ENCODE data around the gene SUPT7L.

The SUPT7L gene

GRCh38 chr2:27709960-27710575, 46.7 kb upstream of the SUPT7L start:
- TF ChIP-seq CTCF (IDR thresholded peaks at IDR 0.05; ENCODE audit: insufficient read depth, low read length, poor library complexity, severe bottlenecking) = no peak
- Histone ChIP-seq H3K4me3 (replicated peaks; ENCODE audit: low read depth, low read length) (no peak overlapping the region), H3K36me3 (ENCODE audit: control insufficient read depth, insufficient read depth, low read length) (no peaks in the 10 kb centered on the region), H3K27me3 (replicated peaks; ENCODE audit: control insufficient read depth, insufficient read depth, low read length) (no peaks in the 10 kb centered on the region)
- DNase-seq (ENCODE audit: extremely low read depth, insufficient read length) = no peak

GRCh38 chr2:27709326-27709725, 45.9 kb upstream of the SUPT7L start:
- DNase-seq (ENCODE audit: extremely low read depth, insufficient read length) = no peak
- no peaks in the 10 kb centered on the region for H3K27me3 ChIP-seq (replicated peaks; ENCODE audit: control insufficient read depth, insufficient read depth, low read length)
- no peaks in the 10 kb centered on the region for H3K36me3 ChIP-seq (ENCODE audit: control insufficient read depth, insufficient read depth, low read length)
- no peak overlapping the region for H3K4me3 ChIP-seq (replicated peaks; ENCODE audit: low read depth, low read length)
- no peak for TF ChIP-seq CTCF (IDR thresholded peaks at IDR 0.05; ENCODE audit: insufficient read depth, low read length, poor library complexity, severe bottlenecking)

GRCh38 chr2:27708666-27709065, 45.3 kb upstream of the SUPT7L start:
- no peaks in the 10 kb centered on the region for H3K27me3 ChIP-seq (replicated peaks; ENCODE audit: control insufficient read depth, insufficient read depth, low read length)
- TF ChIP-seq CTCF (IDR thresholded peaks at IDR 0.05; ENCODE audit: insufficient read depth, low read length, poor library complexity, severe bottlenecking) = no peak
- H3K36me3 ChIP-seq (ENCODE audit: control insufficient read depth, insufficient read depth, low read length) = no peaks in the 10 kb centered on the region
- H3K4me3 ChIP-seq (replicated peaks; ENCODE audit: low read depth, low read length) = no peak overlapping the region
- DNase-seq (ENCODE audit: extremely low read depth, insufficient read length) = no peak

- Histone ChIP-seq H3K27me3 (replicated peaks; ENCODE audit: control insufficient read depth, insufficient read depth, low read length) (no peaks in the 10 kb centered on the region), H3K4me3 (replicated peaks; ENCODE audit: low read depth, low read length) (no peak overlapping the region), H3K36me3 (ENCODE audit: control insufficient read depth, insufficient read depth, low read length) (no peaks in the 10 kb centered on the region)
- no peak for DNase-seq (ENCODE audit: extremely low read depth, insufficient read length)
- no peak for TF ChIP-seq CTCF (IDR thresholded peaks at IDR 0.05; ENCODE audit: insufficient read depth, low read length, poor library complexity, severe bottlenecking)
Measured at GRCh38 chr2:27708257-27708654, 44.8 kb upstream of the SUPT7L start.

GRCh38 chr2:27707462-27708256, 44.2 kb upstream of the SUPT7L start:
- Histone ChIP-seq H3K27me3 (replicated peaks; ENCODE audit: control insufficient read depth, insufficient read depth, low read length) (no peaks in the 10 kb centered on the region), H3K36me3 (ENCODE audit: control insufficient read depth, insufficient read depth, low read length) (no peaks in the 10 kb centered on the region), H3K4me3 (replicated peaks; ENCODE audit: low read depth, low read length) (no peak overlapping the region)
- no peak for DNase-seq (ENCODE audit: extremely low read depth, insufficient read length)
- no peak for TF ChIP-seq CTCF (IDR thresholded peaks at IDR 0.05; ENCODE audit: insufficient read depth, low read length, poor library complexity, severe bottlenecking)
